ENCODE measurements around the gene STK40. TPM values are rescaled to one million over a fixed set of nuclear protein-coding genes. Genes with fewer than 3 reads are reported as not detected.

The STK40 gene
- 24.8 and 31.7 TPM in 2 replicates for total RNA-seq

GRCh38 chr1:36385410-36386264 is at the start of gene STK40:
Gene STK40, minus strand, starts transcription at chr1:36385924. Its CDS starts 24,592 bp downstream, at chr1:36361332.

GRCh38 chr1:36397378-36398230 is 11.9 kb upstream of the STK40 start, which contains the start of gene LSM10:
Gene LSM10, minus strand, starts transcription at chr1:36397908. Its CDS starts 3,779 bp downstream, at chr1:36394129.

GRCh38 chr1:36323636-36324352 is 61.9 kb downstream of the STK40 start, which contains the start of gene EVA1B:
Gene EVA1B, minus strand, starts transcription at chr1:36323645. Its CDS starts 608 bp downstream, at chr1:36323037.

GRCh38 chr1:36306210-36306901 is 79.4 kb downstream of the STK40 start, which contains the start of gene SH3D21:
Gene SH3D21, plus strand, starts transcription at chr1:36306368. Its CDS starts 53 bp downstream, at chr1:36306421.

Other genes with a start within 250 kb of the STK40 start
- 124 and 150 TPM in 2 replicates for gene TRAPPC3, start 236.4 kb downstream of the STK40 start, total RNA-seq
- gene MAP7D1, start 229.8 kb downstream of the STK40 start, total RNA-seq, result 192 and 213 TPM in 2 replicates
- gene THRAP3, start 161.5 kb downstream of the STK40 start, total RNA-seq, result 84.9 and 89.9 TPM in 2 replicates
- gene SH3D21, start 79.6 kb downstream of the STK40 start, total RNA-seq, result 0.40 and 0.64 TPM in 2 replicates
- gene EVA1B, start 62.3 kb downstream of the STK40 start, total RNA-seq, result 88.7 and 88.9 TPM in 2 replicates
- gene LSM10, start 12.0 kb upstream of the STK40 start, total RNA-seq, result 41.6 and 42.5 TPM in 2 replicates
- gene OSCP1, start 64.5 kb upstream of the STK40 start, total RNA-seq, result 4.5 and 8.4 TPM in 2 replicates
- gene MRPS15, start 78.5 kb upstream of the STK40 start, total RNA-seq, result 96.5 and 120 TPM in 2 replicates
- gene CSF3R, start 97.0 kb upstream of the STK40 start, total RNA-seq, result not detected in 2 replicates